GM18520 (cell line): ENCODE measurements around the gene MS4A13.
"Not testable (repeated sequence)": the region's sequence is repeated elsewhere in the genome, so short reads cannot be mapped to it uniquely, and the experiment has no call there.

ENCODE experiments used
- ATAC-seq: cut with Tn5 transposase; IDR thresholded peaks from one replicate; pipeline ENCODE4 v1.9.1; 2021; ENCODE audit not compliant: unreplicated experiment

MS4A13 gene

GRCh38 chr11:60530454-60531100 is 15.4 kb downstream of the MS4A13 start:
- no peak for ATAC-seq

DNA sequence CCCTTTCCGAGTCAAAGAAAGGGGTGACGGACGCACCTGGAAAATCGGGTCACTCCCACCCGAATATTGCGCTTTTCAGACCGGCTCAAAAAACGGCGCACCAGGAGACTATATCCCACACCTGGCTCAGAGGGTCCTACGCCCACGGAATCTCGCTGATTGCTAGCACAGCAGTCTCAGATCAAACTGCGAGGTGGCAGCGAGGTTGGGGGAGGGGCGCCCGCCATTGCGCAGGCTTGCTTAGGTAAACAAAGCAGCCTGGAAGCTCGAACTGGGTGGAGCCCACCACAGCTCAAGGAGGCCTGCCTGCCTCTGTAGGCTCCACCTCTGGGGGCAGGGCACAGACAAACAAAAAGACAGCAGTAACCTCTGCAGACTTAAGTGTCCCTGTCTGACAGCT is 17.2 kb downstream of the MS4A13 start:
- ATAC-seq: not testable (repeated sequence)

DNA sequence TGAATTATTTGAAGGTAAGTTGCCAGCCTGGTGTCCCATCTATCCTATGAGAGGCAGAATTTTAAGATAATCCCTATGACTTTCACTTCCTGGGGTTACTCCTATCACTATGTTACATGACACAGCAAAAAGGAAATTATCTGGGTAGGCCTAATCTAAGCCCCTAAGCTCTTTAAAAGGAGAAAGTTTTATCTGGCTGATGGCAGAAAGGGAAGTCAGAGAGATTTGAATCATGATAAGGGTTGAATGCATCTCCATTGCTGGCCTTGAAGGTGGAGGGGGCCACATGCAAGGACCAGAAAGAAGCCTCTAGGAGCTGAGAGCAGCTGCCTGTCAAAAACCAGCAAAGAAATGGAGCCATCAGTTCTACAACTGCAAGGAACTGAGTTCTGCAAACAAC is 23.4 kb downstream of the MS4A13 start:
- not testable (repeated sequence) for ATAC-seq

GRCh38 chr11:60544077-60544476 is 28.9 kb downstream of the MS4A13 start:
- no peak for ATAC-seq

GRCh38 chr11:60561254-60561653 is 46.1 kb downstream of the MS4A13 start:
- no peak for ATAC-seq

GRCh38 chr11:60563553-60564235 is 48.5 kb downstream of the MS4A13 start:
- no peak for ATAC-seq

DNA sequence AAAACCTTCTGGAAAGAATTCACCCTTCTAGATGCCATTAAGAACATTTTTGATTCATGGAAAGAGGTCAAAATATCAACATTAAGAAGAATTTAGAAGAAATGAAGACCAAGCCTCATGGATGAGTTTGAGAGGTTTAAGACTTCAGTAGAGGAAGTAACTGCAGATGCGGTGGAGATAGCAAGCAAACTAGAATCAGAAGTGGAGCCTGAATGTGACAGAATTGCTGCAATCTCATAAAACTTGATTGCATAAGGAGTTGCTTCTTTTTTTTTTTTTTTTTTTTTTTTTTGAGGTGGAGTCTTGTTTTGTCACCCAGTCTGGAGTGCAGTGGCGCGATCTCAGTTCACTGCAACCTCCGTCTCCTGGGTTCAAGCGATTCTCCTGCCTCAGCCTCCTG is 51.6 kb downstream of the MS4A13 start:
- no peak for ATAC-seq

DNA sequence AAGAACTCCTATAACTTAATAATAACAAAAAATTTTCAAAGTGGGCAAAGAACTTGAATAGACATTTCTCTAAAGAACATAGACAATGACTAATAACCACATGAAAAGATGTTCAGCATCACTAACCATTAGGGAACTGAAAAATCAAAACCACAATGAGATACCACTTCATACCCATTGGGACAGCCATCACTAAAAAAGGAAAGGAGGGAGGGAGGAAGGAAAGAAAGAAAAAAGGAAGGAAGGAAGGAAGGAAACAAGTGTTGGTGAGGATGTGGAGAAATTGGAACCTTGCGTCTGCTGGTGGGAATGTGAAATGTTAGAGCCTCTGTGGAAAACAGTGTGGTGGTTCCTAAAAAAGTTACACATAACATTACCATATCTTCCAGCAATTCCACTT is 55.8 kb downstream of the MS4A13 start:
- ATAC-seq: no peak

- no peak for ATAC-seq
Measured at GRCh38 chr11:60589611-60590010, 74.4 kb downstream of the MS4A13 start.
